ENCODE data around the gene LARP7.
"Not testable (repeated sequence)": the region's sequence is repeated elsewhere in the genome, so short reads cannot be mapped to it uniquely, and the experiment has no call there.

LARP7 gene

DNA sequence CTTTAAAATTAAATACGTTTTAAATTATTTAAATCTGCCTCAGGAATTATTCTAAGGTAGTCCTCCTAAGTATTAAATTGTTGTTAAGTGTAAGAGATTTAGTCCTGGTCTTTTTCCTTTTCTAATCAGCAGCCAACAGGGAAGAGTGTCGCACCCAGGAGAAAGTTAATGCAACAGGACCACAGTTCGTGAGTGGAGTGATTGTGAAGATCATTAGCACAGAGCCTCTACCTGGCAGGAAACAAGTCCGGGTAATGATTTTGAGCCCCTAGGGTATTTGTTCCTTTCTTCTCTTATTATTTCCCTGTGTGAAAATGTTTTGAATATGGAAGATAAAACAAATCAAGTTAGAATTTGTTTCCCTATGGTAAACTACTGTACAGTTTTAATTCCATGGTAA lies 13.4 kb downstream of the LARP7 start:
- H3K79me2 ChIP-seq (ENCODE audit: low read length): no peaks in the 10 kb centered on the region
- no peak overlapping the region for H3K4me2 ChIP-seq (ENCODE audit: low read length)
- no peaks in the 10 kb centered on the region for H3K4me1 ChIP-seq (ENCODE audit: low read length)
- no peak overlapping the region for H3K4me3 ChIP-seq (ENCODE audit: low read length)
- TF ChIP-seq EZH2phosphoT487 (IDR thresholded peaks at IDR 0.05; ENCODE audit: low read depth): no peak
- no peaks in the 10 kb centered on the region for H3K9me3 ChIP-seq (ENCODE audit: insufficient read depth, low read length)
- no peak overlapping the region for H2AFZ ChIP-seq (ENCODE audit: low read depth, low read length)
- H4K20me1 ChIP-seq (ENCODE audit: insufficient read depth, low read length): no peaks in the 10 kb centered on the region
- no peak overlapping the region for H3K9ac ChIP-seq (ENCODE audit: low read length)
- no peaks in the 10 kb centered on the region for H3K27me3 ChIP-seq (ENCODE audit: low read depth, low read length)
- H3K27ac ChIP-seq (ENCODE audit: low read length): no peak overlapping the region
- H3K36me3 ChIP-seq (replicated peaks; ENCODE audit: low read depth, low read length): peaks cover 36% of the 10 kb centered on the region

DNA sequence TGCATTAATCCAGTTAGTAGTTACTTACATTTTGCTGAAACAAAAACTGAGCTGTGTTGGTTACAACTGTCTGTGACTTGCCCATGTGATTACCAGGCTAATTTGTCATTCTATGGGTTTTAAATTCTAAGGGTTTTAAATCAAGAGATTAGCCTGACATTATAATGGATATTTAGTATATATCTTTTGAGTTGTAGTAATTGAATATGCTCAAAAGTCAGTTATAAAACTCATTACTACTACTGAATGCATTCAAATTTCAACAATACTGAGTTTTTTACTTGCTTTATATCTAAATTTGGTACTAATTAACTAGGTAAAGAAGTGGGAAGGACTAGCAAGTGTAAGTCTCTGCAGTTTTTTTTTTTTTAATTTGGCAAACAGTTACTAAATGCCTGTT lies 14.7 kb downstream of the LARP7 start:
- Histone ChIP-seq H2AFZ (ENCODE audit: low read depth, low read length) (no peak overlapping the region), H3K4me3 (ENCODE audit: low read length) (no peak overlapping the region), H3K27ac (ENCODE audit: low read length) (no peak overlapping the region), H3K36me3 (replicated peaks; ENCODE audit: low read depth, low read length) (peaks cover 45% of the 10 kb centered on the region), H4K20me1 (ENCODE audit: insufficient read depth, low read length) (no peaks in the 10 kb centered on the region), H3K4me1 (ENCODE audit: low read length) (no peaks in the 10 kb centered on the region), H3K4me2 (ENCODE audit: low read length) (no peak overlapping the region), H3K9ac (ENCODE audit: low read length) (no peak overlapping the region), H3K27me3 (ENCODE audit: low read depth, low read length) (no peaks in the 10 kb centered on the region), H3K79me2 (ENCODE audit: low read length) (no peaks in the 10 kb centered on the region), H3K9me3 (ENCODE audit: insufficient read depth, low read length) (no peaks in the 10 kb centered on the region)
- no peak for TF ChIP-seq EZH2phosphoT487 (IDR thresholded peaks at IDR 0.05; ENCODE audit: low read depth)
- TF ChIP-seq, protein P1, sequence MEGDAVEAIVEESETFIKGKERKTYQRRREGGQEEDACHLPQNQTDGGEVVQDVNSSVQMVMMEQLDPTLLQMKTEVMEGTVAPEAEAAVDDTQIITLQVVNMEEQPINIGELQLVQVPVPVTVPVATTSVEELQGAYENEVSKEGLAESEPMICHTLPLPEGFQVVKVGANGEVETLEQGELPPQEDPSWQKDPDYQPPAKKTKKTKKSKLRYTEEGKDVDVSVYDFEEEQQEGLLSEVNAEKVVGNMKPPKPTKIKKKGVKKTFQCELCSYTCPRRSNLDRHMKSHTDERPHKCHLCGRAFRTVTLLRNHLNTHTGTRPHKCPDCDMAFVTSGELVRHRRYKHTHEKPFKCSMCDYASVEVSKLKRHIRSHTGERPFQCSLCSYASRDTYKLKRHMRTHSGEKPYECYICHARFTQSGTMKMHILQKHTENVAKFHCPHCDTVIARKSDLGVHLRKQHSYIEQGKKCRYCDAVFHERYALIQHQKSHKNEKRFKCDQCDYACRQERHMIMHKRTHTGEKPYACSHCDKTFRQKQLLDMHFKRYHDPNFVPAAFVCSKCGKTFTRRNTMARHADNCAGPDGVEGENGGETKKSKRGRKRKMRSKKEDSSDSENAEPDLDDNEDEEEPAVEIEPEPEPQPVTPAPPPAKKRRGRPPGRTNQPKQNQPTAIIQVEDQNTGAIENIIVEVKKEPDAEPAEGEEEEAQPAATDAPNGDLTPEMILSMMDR (IDR thresholded peaks at IDR 0.05; ENCODE audit: low read depth, low read length): no peak

DNA sequence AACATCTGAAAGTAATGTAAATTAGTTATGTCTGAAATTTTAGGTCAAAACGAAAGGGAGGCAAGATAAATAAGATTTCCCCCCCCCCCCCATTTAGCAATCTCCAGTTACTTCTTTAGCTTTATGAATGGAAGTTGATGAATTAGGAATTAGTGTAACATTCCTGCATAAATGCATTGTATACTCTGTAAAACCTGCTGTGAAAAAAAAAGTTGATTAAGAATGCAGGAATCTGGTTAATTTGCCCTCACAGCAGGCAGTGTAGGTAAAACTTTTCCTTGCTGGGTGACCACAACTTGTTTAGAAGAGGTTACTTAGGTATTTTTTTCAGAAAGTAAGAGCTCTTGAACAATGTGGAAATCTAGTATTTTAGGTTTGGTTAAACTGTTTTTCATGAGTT lies 15.3 kb downstream of the LARP7 start:
- Histone ChIP-seq H3K4me3 (ENCODE audit: low read length) (no peak overlapping the region), H3K27me3 (ENCODE audit: low read depth, low read length) (no peaks in the 10 kb centered on the region), H4K20me1 (ENCODE audit: insufficient read depth, low read length) (no peaks in the 10 kb centered on the region), H3K36me3 (replicated peaks; ENCODE audit: low read depth, low read length) (peaks cover 41% of the 10 kb centered on the region), H3K27ac (ENCODE audit: low read length) (no peak overlapping the region), H3K9me3 (ENCODE audit: insufficient read depth, low read length) (no peaks in the 10 kb centered on the region), H3K79me2 (ENCODE audit: low read length) (no peaks in the 10 kb centered on the region), H3K4me1 (ENCODE audit: low read length) (no peaks in the 10 kb centered on the region), H2AFZ (ENCODE audit: low read depth, low read length) (no peak overlapping the region), H3K4me2 (ENCODE audit: low read length) (no peak overlapping the region), H3K9ac (ENCODE audit: low read length) (no peak overlapping the region)
- TF ChIP-seq EZH2phosphoT487 (IDR thresholded peaks at IDR 0.05; ENCODE audit: low read depth): no peak

DNA sequence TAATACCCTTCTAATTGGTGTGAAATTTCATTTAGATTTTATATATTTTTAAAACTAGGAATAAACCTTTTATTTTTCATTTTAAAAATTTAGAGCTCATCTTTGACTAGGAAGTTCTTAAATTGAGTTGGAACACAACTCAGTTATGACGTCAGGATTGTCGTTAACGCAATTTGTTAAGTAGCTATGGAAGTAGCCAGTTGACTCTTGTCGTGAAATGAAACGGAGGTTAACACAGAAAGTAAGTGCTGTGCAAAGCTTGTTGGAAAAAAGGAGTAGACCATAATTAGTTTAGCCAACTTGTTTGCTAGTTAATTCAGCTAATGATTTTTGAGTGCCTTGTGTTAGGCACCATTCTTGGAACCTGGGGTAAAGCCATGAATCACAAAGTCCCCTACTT lies 18.3 kb downstream of the LARP7 start:
- Histone ChIP-seq H3K9me3 (ENCODE audit: insufficient read depth, low read length) (no peaks in the 10 kb centered on the region), H3K4me2 (ENCODE audit: low read length) (no peak overlapping the region), H2AFZ (ENCODE audit: low read depth, low read length) (no peak overlapping the region), H3K36me3 (replicated peaks; ENCODE audit: low read depth, low read length) (peaks cover 45% of the 10 kb centered on the region), H3K4me3 (ENCODE audit: low read length) (no peak overlapping the region), H4K20me1 (ENCODE audit: insufficient read depth, low read length) (no peaks in the 10 kb centered on the region), H3K79me2 (ENCODE audit: low read length) (no peaks in the 10 kb centered on the region), H3K27me3 (ENCODE audit: low read depth, low read length) (no peaks in the 10 kb centered on the region), H3K27ac (ENCODE audit: low read length) (no peak overlapping the region), H3K4me1 (ENCODE audit: low read length) (no peaks in the 10 kb centered on the region), H3K9ac (ENCODE audit: low read length) (no peak overlapping the region)
- TF ChIP-seq, protein P1 (IDR thresholded peaks at IDR 0.05; ENCODE audit: low read depth, low read length): no peak
- TF ChIP-seq EZH2phosphoT487 (IDR thresholded peaks at IDR 0.05; ENCODE audit: low read depth): no peak

DNA sequence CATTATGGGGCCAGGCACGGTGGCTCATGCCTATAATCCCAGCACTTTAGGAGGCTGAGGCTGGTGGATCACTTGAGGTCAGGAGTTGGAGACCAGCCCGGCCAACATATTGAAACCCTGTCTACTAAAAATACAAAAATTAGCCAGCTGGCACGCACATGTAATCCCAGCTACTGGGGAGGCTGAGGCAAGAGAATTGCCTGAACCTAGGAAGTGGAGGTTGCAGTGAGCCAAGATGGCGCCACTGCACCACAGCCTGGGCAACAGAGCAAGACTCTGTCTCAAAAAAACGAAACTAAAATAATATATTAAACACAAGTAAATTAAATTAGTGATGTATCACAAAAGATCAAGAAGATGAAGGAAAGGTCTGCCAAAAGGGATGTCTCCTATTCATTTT lies 19.2 kb downstream of the LARP7 start:
- H4K20me1 ChIP-seq (ENCODE audit: insufficient read depth, low read length); H3K4me2 ChIP-seq (ENCODE audit: low read length); H3K4me3 ChIP-seq (ENCODE audit: low read length); H3K27me3 ChIP-seq (ENCODE audit: low read depth, low read length); H3K9ac ChIP-seq (ENCODE audit: low read length); H3K4me1 ChIP-seq (ENCODE audit: low read length); H3K27ac ChIP-seq (ENCODE audit: low read length); H2AFZ ChIP-seq (ENCODE audit: low read depth, low read length); H3K79me2 ChIP-seq (ENCODE audit: low read length); H3K9me3 ChIP-seq (ENCODE audit: insufficient read depth, low read length): not testable (repeated sequence)
- TF ChIP-seq, protein P1 (IDR thresholded peaks at IDR 0.05; ENCODE audit: low read depth, low read length): peak; percentile 13; the same call in 1 of the 2 replicates
- peaks cover 40% of the 10 kb centered on the region for H3K36me3 ChIP-seq (replicated peaks; ENCODE audit: low read depth, low read length)

Measured in OCI-LY3 (cell line).